RWPE2 (cell line): Measurements from ENCODE around the gene FAM193B.
"Not testable (repeated sequence)": the region's sequence is repeated elsewhere in the genome, so short reads cannot be mapped to it uniquely, and the experiment has no call there.

Experiments
- ATAC-seq: fragments of 200-7000 bp; cut with Tn5 transposase; 3 replicates; pipeline ENCODE4 v1.9.1; 2021; ENCODE audit warnings: low read depth
- DNase-seq: peaks from one replicate; pipeline ENCODE4 v3.0.0-alpha.2; 2020; ENCODE audit warnings: low spot score
- H3K27ac ChIP-seq: fragments of 450-650 bp; 2 replicates; pipeline ENCODE4 v1.5.1; 2017; ENCODE audit warnings: mild to moderate bottlenecking; ENCODE audit not compliant: poor library complexity, severe bottlenecking
- H3K27me3 ChIP-seq: fragments of 250-450 bp; sonication (Bioruptor Pico); 2 replicates; pipeline ENCODE4 v1.5.1; 2021; ENCODE audit warnings: mild to moderate bottlenecking, moderate library complexity; ENCODE audit not compliant: insufficient read depth, poor library complexity, severe bottlenecking
- H3K36me3 ChIP-seq: fragments of 250-450 bp; sonication (Bioruptor Pico); 2 replicates; pipeline ENCODE4 v1.5.1; 2020; ENCODE audit warnings: low read depth, mild to moderate bottlenecking, moderate library complexity
- H3K4me1 ChIP-seq: fragments of 250-450 bp; sonication (Bioruptor Pico); 2 replicates; pipeline ENCODE4 v1.5.1; 2021; ENCODE audit warnings: mild to moderate bottlenecking, moderate library complexity; ENCODE audit not compliant: insufficient read depth, poor library complexity, severe bottlenecking
- H3K4me3 ChIP-seq: fragments of 250-450 bp; sonication (Bioruptor Pico); 2 replicates; pipeline ENCODE4 v1.5.1; 2021; ENCODE audit warnings: mild to moderate bottlenecking, moderate library complexity; ENCODE audit not compliant: severe bottlenecking
- H3K9me3 ChIP-seq: fragments of 250-450 bp; sonication (Bioruptor Pico); 2 replicates; pipeline ENCODE4 v1.5.1; 2021; ENCODE audit warnings: mild to moderate bottlenecking, moderate library complexity; ENCODE audit not compliant: severe bottlenecking
- CTCF ChIP-seq: fragments of 450-650 bp; IDR thresholded peaks from one replicate; pipeline ENCODE4 v1.5.1; 2017; ENCODE audit warnings: mild to moderate bottlenecking, moderate library complexity; ENCODE audit not compliant: poor library complexity, severe bottlenecking

FAM193B gene

DNA sequence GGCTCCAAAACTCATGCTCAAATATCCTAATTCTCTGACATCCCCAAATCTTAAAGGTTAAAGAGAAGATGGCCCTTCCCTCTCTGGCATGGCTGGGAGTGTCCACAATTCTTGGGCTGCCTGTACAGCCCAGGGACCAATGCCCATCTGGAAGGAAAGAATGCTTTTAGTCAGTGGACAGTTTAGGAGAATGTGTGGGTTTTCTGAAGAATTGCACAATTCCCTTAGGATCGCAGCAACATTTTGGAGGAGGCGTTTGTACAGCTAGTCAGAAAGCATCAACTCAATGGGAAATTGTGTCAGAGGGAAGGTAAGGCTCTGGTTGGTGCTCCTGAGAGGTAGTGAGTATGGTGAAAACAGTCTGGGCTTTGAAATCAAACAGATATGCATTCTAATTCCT, 15.0 kb downstream of the FAM193B start:
- H3K36me3 ChIP-seq: peaks cover 70% of the 10 kb centered on the region
- H3K27me3 ChIP-seq: no peaks in the 10 kb centered on the region
- no peak overlapping the region for H3K27ac ChIP-seq
- DNase-seq (no peak), ATAC-seq (peak; percentile 33; the same call in 2 of the 3 replicates)
- peaks cover 14% of the 10 kb centered on the region for H3K4me1 ChIP-seq
- H3K4me3 ChIP-seq: no peak overlapping the region
- H3K9me3 ChIP-seq: no peaks in the 10 kb centered on the region
- TF ChIP-seq CTCF: no peak

- Histone ChIP-seq H3K4me3 (no peak overlapping the region), H3K27me3 (no peaks in the 10 kb centered on the region), H3K27ac (no peak overlapping the region), H3K36me3 (peaks cover 66% of the 10 kb centered on the region), H3K9me3 (no peaks in the 10 kb centered on the region), H3K4me1 (peaks cover 14% of the 10 kb centered on the region)
- ATAC-seq (peak; percentile 32; the same call in 1 of the 3 replicates), DNase-seq (no peak)
- no peak for TF ChIP-seq CTCF
Observed at GRCh38 chr5:177538876-177539275, 15.5 kb downstream of the FAM193B start.

DNA sequence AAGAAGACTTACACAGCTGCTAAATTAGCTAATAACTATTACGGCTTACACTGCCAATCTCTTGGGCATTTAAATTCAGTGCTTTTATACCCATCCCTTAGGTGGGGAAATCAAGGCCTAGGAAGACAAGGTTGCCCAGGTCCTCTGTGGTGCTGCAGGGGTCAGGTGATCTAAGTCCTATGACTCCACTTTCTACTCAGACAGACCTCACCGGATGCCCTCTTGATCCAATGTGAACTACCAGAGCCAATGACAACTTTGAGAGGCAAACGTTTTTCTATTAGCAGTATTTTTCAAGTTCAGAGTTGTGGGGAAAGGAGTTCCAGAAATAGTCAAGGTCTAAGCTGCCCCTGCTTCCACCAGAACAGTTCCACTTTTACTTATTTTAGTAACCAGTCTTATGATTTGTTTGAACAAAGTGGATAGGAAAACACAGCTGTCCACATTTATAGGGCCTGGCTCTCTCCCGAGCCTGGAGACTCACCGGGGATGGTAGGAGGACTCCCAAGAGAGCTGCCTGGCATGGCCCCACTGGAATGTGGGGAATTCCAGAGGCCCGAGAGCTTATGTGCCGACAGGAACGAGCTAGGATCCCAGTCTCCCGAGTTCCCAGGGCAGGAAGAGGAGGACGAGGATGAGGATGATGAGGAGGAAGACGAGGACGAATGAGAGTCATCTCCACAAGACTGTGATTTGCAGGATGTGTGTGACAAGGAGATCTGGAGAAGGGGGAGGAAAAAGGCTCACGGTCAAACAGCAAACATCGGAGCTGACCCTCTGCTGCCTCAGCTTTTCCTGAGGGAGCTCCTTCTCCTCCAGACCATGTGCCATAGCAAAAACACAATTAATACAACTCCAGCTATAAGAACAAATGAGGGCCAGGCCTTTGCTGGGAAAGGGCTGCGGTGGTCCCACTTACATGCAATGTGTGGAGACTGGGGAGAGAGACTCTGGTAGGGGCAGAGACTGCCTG, 16.7 kb downstream of the FAM193B start:
- Histone ChIP-seq H3K36me3 (peaks cover 63% of the 10 kb centered on the region), H3K27ac (no peak overlapping the region), H3K4me1 (peaks cover 14% of the 10 kb centered on the region), H3K27me3 (no peaks in the 10 kb centered on the region), H3K4me3 (no peak overlapping the region), H3K9me3 (no peaks in the 10 kb centered on the region)
- no peak for DNase-seq
- TF ChIP-seq CTCF: no peak
- ATAC-seq: peak; percentile 46; the same call in 1 of the 3 replicates

GRCh38 chr5:177536386-177536785, 18.0 kb downstream of the FAM193B start:
- TF ChIP-seq CTCF: no peak
- no peaks in the 10 kb centered on the region for H3K9me3 ChIP-seq
- ATAC-seq (no peak), DNase-seq (no peak)
- H3K4me3 ChIP-seq: no peak overlapping the region
- H3K36me3 ChIP-seq: peaks cover 61% of the 10 kb centered on the region
- no peak overlapping the region for H3K27ac ChIP-seq
- H3K4me1 ChIP-seq: peaks cover 14% of the 10 kb centered on the region
- H3K27me3 ChIP-seq: no peaks in the 10 kb centered on the region

DNA sequence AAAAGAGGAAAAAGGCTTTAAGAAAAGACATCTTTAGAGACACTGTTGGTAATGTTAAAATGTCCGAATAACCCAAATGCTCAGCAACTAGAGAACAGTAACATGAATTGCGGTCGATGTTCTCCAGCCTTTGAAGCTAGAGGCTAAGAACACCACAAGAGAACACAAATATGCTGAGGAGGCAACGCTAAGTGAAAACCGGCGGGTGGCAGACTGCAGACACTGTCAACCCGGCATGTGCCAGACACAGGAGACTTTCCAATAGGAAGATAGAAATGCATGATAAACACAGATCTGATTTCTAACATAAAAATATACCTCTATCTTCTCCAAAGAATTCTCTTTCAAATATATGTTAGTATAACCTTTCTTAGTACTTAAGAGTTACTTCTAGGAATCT, 19.2 kb downstream of the FAM193B start:
- ATAC-seq (no peak), DNase-seq (no peak)
- peaks cover 71% of the 10 kb centered on the region for H3K36me3 ChIP-seq

DNA sequence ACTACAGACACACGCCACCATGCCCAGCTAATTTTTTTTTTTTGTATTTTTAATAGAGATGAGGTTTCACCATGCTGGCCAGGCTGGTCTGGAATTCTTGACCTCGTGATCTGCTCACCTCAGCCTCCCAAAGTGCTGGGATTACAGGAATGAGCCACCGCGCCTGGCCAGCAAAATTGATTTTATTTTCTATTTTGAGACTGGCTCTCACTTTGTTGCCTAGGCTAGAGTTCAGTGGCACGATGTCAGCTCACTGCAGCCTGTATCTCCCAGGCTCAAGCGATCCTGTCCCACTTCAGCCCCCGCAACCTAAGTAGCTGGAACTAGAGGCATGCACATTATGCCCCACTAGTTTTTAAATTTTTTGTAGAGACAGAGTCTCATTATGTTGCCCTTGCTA, 19.9 kb downstream of the FAM193B start:
- DNase-seq, H3K9me3 ChIP-seq, H3K4me1 ChIP-seq, H3K27me3 ChIP-seq, H3K27ac ChIP-seq, ATAC-seq, H3K4me3 ChIP-seq: not testable (repeated sequence)
- H3K36me3 ChIP-seq: peaks cover 78% of the 10 kb centered on the region

More for the DNA sequence above, 19.2 kb downstream of the FAM193B start:
- Histone ChIP-seq H3K9me3 (no peaks in the 10 kb centered on the region), H3K27ac (no peak overlapping the region), H3K4me1 (peaks cover 8% of the 10 kb centered on the region), H3K4me3 (no peak overlapping the region), H3K27me3 (no peaks in the 10 kb centered on the region)
- no peak for TF ChIP-seq CTCF
